Activated CD8-positive, alpha-beta memory T cell treated with anti-CD3 and anti-CD28 coated beads for 36 hours (primary cell): ENCODE data around the gene MAPK4. TPM values are rescaled to one million over a fixed set of nuclear protein-coding genes. Genes with fewer than 3 reads are reported as not detected.

Experiments used
- CTCF ChIA-PET: fragments of 350-600 bp; sonication (Branson Sonifier 250); formaldehyde crosslinking; loops from one replicate; lab custom pipeline; 2021; ENCODE audit warnings: antibody characterized with exemption; lab: Charles Lee
- POLR2A ChIA-PET: fragments of 350-600 bp; sonication (Branson Sonifier 250); formaldehyde crosslinking; loops from one replicate; lab custom pipeline; 2021; ENCODE audit warnings: antibody characterized with exemption; lab: Charles Lee
- total RNA-seq, 2 experiments: library from RNA; stranded (reverse); gene quantifications; one replicate each; pipeline ENCODE4 v1.2.3, GENCODE V29; 2021

Gene MAPK4
- total RNA-seq, 2 experiments from 2014 or later, result not detected

GRCh38 chr18:50734886-50735285, 175.0 kb downstream of the MAPK4 start:
- POLR2A ChIA-PET, result no interaction called here
- CTCF ChIA-PET, result no interaction called here

- POLR2A ChIA-PET, result no interaction called here
- CTCF ChIA-PET, result no interaction called here
These were observed 177.2 kb downstream of the MAPK4 start for GRCh38 chr18:50737127-50737526.

- ChIA-PET CTCF (interaction anchor here (0.7 kb wide), 1 partner anchor 269 kb away, joined by 3 read pairs; no protein-coding TSS in a partner anchor), POLR2A (interaction anchor here (0.6 kb wide), 1 partner anchor 113 kb away, joined by 3 read pairs; no protein-coding TSS in a partner anchor)
These were observed 178.3 kb downstream of the MAPK4 start for GRCh38 chr18:50738098-50738757.

GRCh38 chr18:50742952-50743351, 183.1 kb downstream of the MAPK4 start:
- ChIA-PET POLR2A (no interaction called here), CTCF (no interaction called here)

GRCh38 chr18:50744253-50744652, 184.4 kb downstream of the MAPK4 start:
- CTCF ChIA-PET, result no interaction called here
- POLR2A ChIA-PET, result no interaction called here

GRCh38 chr18:50745945-50746344, 186.1 kb downstream of the MAPK4 start:
- ChIA-PET POLR2A (no interaction called here), CTCF (no interaction called here)

GRCh38 chr18:50747849-50748242, 188.0 kb downstream of the MAPK4 start:
- POLR2A ChIA-PET, result no interaction called here
- CTCF ChIA-PET, result no interaction called here

GRCh38 chr18:50748243-50749229, 188.6 kb downstream of the MAPK4 start:
- ChIA-PET CTCF (no interaction called here), POLR2A (no interaction called here)

- ChIA-PET CTCF (no interaction called here), POLR2A (no interaction called here)
These were observed 189.5 kb downstream of the MAPK4 start for GRCh38 chr18:50749421-50749820.

GRCh38 chr18:50749945-50750344, 190.1 kb downstream of the MAPK4 start:
- CTCF ChIA-PET, result no interaction called here
- POLR2A ChIA-PET, result no interaction called here

- POLR2A ChIA-PET, result no interaction called here
- CTCF ChIA-PET, result no interaction called here
These were observed 190.7 kb downstream of the MAPK4 start for GRCh38 chr18:50750546-50750945.

GRCh38 chr18:50751490-50751889, 191.6 kb downstream of the MAPK4 start:
- POLR2A ChIA-PET, result no interaction called here

GRCh38 chr18:50751947-50752346, 192.1 kb downstream of the MAPK4 start:
- CTCF ChIA-PET, result no interaction called here

More at GRCh38 chr18:50751490-50751889, 191.6 kb downstream of the MAPK4 start:
- CTCF ChIA-PET, result no interaction called here

GRCh38 chr18:50753311-50753710, 193.4 kb downstream of the MAPK4 start:
- ChIA-PET POLR2A (no interaction called here), CTCF (no interaction called here)

More at GRCh38 chr18:50751947-50752346, 192.1 kb downstream of the MAPK4 start:
- POLR2A ChIA-PET, result no interaction called here

GRCh38 chr18:50754297-50754696, 194.4 kb downstream of the MAPK4 start:
- POLR2A ChIA-PET, result no interaction called here

GRCh38 chr18:50757358-50757757, 197.5 kb downstream of the MAPK4 start:
- POLR2A ChIA-PET, result no interaction called here
- CTCF ChIA-PET, result no interaction called here

More at GRCh38 chr18:50754297-50754696, 194.4 kb downstream of the MAPK4 start:
- CTCF ChIA-PET, result no interaction called here

- POLR2A ChIA-PET, result no interaction called here
- CTCF ChIA-PET, result no interaction called here
These were observed 209.6 kb downstream of the MAPK4 start for GRCh38 chr18:50769463-50769862.

GRCh38 chr18:50775207-50775606, 215.3 kb downstream of the MAPK4 start:
- ChIA-PET POLR2A (no interaction called here), CTCF (no interaction called here)

GRCh38 chr18:50775726-50776125, 215.8 kb downstream of the MAPK4 start:
- CTCF ChIA-PET, result no interaction called here
- POLR2A ChIA-PET, result no interaction called here

GRCh38 chr18:50776383-50776782, 216.5 kb downstream of the MAPK4 start:
- ChIA-PET POLR2A (no interaction called here), CTCF (interaction anchor here (0.6 to 0.7 kb wide), 2 partner anchors 306 to 473 kb away, joined by 3 read pairs; no protein-coding TSS in a partner anchor)
